Measurements from ENCODE around the gene HDAC1.
A peak's percentile ranks its signal among the peaks of the same experiment; 100 is the strongest.
"Not testable (repeated sequence)": the region's sequence is repeated elsewhere in the genome, so short reads cannot be mapped to it uniquely, and the experiment has no call there.

Gene HDAC1

DNA sequence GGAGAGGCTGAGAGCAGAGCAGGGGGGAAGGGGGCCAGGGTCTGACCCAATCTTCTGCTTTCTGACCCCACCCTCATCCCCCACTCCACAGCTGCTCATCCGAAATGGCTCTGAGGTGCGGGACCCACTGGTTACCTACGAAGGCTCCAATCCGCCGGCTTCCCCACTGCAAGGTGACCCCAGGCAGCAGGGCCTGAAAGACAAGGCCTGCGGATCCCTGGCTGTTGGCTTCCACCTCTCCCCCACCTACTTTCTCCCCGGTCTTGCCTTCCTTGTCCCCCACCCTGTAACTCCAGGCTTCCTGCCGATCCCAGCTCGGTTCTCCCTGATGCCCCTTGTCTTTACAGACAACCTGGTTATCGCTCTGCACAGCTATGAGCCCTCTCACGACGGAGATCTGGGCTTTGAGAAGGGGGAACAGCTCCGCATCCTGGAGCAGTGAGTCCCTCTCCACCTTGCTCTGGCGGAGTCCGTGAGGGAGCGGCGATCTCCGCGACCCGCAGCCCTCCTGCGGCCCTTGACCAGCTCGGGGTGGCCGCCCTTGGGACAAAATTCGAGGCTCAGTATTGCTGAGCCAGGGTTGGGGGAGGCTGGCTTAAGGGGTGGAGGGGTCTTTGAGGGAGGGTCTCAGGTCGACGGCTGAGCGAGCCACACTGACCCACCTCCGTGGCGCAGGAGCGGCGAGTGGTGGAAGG lies 17.1 kb upstream of the HDAC1 start:
- no peak for DNase-seq

DNA sequence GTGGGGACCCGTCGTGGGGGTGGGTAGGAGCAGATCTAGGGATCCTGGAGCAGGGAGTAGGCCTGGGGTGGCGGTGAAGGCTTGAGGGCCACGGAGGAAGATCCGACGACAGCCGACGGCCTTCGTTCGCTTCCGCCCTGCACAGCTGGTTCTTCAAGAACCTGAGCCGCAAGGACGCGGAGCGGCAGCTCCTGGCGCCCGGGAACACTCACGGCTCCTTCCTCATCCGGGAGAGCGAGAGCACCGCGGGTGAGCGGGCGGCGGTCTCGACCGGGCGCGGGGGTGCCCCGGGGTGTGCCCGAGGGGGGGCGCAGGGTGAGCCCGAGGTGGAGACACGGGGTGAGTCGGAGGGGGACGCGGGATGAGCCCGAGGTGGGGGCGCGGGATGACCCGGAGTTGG lies 16.5 kb upstream of the HDAC1 start:
- no peak for DNase-seq

DNA sequence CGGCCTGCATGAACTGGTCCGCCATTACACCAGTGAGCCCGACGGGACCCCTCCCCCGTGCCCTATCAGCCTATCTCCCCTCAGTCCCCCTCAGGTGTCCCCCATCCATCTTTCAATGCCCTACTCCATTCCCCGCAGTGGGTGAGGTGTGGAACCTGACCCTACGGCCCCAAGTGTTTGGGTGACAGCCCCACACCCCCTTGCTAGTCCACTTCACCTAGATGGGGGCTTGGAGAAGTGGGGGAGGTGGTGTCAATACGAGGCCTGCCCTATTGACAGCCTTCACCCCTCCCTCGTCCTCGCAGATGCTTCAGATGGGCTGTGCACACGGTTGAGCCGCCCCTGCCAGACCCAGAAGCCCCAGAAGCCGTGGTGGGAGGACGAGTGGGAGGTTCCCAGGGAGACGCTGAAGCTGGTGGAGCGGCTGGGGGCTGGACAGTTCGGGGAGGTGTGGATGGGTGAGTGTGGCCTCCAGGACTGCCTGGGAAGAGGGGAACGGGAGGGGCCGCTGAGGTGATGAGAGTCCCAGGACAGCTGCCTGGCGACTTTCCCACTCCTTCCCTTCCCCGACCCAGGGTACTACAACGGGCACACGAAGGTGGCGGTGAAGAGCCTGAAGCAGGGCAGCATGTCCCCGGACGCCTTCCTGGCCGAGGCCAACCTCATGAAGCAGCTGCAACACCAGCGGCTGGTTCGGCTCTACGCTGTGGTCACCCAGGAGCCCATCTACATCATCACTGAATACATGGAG lies 15.7 kb upstream of the HDAC1 start:
- DNase-seq = no peak

DNA sequence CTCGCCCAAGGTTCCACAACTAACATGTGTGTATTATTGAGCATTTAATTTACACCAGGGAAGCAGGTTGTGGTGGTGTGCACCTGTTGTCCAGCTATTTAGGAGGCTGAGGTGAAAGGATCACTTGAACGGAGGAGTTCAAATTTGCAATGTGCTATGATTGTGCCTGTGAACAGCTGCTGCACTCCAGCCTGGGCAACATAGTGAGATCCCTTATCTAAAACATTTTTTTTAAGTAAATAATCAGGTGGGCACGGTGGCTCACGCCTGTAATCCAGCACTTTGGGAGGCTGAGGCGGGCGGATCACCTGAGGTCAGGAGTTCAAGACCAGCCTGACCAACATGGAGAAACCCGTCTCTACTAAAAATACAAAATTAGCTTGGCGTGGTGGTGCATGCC lies 7.1 kb upstream of the HDAC1 start:
- DNase-seq = not testable (repeated sequence)

DNA sequence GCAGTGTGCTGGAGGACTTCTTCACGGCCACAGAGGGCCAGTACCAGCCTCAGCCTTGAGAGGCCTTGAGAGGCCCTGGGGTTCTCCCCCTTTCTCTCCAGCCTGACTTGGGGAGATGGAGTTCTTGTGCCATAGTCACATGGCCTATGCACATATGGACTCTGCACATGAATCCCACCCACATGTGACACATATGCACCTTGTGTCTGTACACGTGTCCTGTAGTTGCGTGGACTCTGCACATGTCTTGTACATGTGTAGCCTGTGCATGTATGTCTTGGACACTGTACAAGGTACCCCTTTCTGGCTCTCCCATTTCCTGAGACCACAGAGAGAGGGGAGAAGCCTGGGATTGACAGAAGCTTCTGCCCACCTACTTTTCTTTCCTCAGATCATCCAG lies 6.2 kb upstream of the HDAC1 start:
- no peak for DNase-seq

DNA sequence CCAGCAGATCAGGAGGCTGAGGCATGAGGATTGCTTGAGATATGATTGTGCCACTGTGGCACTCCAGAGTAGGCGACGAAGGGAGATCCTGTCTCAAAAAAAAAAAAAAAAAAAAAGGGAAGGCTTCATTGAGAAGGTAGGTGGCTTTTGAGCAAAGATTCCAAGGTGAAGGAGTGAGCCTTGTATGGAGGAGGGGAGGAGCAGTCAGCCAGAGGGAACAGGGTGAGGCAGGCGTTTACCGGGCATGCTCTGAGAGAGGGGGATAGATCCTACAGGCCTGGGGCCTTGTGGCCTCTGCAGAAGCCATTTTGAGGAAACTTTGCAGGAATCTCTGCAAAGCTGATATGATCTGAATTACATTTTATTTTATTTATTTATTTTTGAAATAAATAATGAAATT lies 5.1 kb upstream of the HDAC1 start:
- no peak for DNase-seq

DNA sequence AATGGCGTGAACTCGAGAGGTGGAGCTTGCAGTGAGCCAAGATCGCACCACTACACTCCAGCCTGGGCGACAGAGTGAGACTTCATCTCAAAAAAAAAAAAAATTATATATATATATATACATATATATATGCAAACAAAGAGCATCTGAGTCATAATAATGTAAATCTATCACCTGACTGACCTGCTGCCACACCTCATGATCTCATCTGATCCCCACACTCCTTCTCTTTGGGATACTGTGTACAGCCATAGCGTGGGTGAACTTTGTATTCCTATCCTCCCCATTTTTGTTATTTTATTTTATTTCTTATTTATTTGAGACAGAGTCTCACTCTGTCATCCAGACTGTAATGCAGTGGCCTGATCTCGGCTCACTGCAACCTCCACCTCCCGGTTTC lies 2.6 kb upstream of the HDAC1 start:
- no peak for DNase-seq

DNA sequence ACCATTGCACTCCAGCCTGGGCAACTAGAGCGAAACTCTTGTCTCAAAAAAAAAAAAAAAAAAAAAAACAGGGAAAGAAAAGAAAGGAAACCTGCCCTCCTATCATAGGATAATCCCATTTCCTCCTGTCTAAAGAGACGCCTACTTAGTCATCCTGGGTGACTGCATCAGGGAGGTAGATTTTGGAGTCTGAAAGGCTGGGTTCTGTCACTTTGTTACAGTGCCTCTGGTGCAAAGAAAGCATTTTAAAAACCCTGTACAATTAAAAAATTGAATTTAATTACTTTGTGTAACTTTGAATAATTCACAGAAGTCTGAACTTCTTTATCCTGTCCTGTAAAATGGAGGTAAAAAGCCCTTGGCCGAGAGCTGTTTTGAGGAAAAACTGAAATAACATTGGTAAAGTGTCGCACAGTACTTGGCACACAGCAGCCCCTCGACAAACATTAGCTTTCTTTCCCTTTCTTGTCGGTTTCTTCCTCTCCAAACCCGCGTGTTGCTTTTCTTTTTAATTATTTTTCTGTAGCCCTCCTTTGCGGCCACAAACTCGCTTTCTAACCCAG lies 657 bp upstream of the HDAC1 start:
- no peak for DNase-seq

DNA sequence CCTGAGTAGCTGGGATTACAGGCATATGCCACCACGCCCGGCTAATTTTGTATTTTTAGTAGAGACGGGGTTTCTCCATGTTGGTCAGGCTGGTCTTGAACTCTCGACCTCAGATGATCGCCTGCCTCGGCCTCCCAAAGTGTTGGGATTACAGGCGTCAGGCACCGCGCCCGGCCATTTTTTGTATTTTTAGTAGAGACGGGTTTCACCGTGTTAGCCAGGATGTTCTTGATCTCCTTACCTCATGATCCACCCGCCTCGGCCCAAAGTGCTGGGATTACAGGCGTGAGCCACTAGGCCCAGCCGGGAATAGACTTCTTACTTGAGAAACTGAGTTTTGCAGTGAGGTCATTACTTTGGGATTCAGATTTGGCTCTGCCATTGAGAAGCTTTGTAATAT lies 6.3 kb downstream of the HDAC1 start:
- not testable (repeated sequence) for DNase-seq

DNA sequence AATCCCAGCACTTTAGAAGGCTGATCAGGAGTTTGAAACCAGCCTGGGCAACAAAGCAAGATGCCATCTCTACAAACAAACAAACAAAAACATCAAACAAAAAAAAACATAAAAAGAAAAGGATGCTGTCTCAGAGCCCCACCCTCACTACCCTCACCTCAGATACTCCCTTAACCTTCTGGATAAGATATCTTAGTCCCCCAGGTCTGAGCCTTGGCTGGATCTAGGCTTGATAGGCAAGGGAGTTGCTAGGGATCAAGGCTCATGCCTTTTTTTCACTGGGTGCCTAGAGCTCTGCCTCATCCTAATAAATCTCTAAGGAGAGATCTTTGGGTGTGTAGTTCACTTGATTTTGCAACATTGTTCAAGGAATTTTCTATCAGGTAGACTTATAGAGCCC lies 7.4 kb downstream of the HDAC1 start:
- no peak for DNase-seq

DNA sequence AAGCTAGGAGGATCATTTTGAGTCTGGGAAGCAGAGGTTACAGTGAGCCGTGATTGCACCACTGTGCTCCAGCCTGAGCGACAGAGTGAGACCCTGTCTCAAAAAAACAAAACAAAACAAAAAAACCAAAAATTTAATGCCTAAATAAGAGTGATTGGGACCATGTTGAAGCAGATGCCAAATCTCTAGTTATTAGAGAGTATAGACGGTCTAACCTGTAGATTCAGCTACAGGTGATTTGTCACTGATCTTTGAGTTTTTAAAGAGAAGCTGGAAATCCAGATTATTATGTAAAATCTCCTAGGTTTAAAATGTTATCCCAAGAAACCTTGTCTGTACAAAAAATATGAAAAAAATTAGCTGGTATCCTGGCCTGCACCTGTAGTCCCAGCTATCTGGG lies 11.5 kb downstream of the HDAC1 start:
- DNase-seq = no peak

DNA sequence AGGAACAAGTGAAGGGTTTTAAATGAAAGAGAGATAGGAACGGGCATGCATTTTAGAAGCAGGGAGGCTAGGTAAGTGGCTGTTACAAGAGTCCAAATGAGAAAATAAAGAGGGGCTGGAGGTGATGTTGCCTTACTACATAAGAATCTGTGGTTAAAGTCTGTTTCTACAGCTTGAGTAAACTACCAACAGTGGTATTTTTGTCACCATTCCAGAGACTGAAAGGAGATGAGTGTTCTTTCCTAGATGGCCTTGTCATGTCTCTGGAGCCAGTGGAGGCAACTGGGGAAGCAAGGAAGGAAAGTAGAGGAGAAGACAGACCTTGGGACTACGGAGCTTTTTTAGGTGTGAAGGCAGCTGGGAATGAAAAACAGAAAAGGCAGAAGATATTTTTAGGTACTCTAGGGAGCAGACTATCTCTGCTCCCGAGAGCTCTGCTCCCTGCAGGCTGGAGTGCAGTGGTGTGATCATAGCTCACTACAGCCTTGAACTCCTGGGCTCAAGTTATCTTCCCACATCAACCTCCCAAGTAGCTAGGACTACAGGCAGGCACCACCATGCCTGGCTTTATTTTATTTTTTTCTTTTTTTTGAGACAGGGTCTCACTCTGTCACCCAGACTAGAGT lies 12.2 kb downstream of the HDAC1 start:
- no peak for DNase-seq

DNA sequence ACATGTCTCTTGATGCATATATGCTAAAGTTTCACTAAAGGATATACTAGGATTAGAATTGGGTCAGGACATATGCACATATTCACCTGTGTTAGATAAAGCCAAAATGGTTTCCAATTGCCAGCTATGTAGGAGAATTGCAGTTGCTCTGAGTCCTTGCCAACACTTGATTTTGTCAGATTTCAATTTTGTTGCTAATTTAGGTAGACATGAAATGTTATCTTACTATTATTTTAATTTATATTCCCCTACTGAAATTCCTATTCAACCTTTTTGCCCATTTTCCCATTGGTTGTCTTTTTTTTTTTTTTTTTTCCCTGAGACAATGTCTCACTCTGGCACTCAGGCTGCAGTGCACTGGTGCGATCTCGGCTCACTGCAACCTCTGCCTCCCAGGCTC lies 13.4 kb downstream of the HDAC1 start:
- no peak for DNase-seq

DNA sequence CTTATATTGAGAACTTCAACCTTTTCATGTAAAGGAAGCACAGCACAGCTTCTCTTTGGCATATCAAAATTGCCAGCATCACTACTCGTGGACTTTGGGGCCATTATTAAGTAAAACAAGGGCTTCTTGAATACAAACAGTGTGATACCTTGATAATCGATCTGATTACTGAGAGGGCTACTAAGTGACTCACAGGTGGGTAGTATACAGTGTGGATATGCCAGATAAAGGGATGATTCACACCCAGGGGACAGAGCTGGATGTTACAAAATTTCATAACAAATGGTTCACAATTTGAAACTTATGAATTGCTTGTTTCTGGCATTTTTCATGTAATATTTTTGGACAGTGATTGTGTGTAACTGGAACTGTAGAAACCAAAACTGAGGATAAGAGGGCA lies 15.4 kb downstream of the HDAC1 start:
- no peak for DNase-seq

DNA sequence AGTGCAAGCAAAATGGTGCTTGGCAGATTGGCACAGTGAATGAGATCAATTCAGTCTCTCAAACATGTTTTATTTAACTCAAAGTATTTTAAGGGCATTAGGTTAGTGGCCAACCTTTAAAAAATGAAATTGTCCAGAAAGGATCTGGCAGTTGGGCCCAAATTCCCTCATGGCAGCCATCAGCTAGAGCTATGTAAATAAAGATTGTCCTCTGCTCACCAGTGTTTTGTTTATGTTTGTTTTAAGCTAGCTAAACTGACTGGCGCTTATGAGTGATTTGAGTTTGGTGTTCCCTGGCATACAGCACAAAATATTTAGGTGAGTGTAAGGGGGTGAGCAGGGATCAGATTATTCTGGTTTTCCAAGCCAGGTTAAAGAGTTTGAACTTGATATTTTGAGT lies 18.1 kb downstream of the HDAC1 start:
- DNase-seq = no peak

DNA sequence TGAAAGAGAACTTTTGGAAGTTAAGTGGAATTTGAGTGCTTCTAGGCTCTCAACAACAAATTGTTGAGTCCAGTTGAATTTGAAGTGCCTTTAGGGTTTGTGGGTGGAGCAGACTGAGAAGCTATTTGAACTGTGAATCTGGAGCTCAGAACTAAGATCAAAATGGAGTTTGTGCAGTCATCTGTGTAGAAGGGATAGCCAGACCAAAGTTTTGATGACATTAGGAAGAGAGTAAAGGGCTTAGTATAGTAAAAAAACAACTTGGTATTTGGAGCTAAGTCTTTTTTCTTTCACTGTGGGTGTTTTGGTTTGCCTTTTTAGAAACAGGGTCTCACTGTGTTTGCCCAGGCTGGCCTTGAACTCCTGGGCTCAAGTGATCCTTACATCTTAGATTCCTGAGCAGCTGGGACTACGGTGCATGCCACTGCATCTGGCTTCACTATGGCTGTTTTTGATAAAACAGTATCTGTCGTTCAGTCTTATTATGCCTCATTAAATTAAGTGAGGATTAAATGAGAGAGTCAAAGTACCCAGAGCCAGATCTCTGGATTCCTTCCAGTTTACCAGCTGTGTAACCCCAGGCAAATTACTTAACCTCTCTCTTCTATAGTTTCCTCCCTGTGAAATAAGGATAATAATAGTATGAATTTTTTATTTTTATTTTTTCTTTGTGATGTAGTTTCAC lies 20.0 kb downstream of the HDAC1 start:
- no peak for DNase-seq

DNA sequence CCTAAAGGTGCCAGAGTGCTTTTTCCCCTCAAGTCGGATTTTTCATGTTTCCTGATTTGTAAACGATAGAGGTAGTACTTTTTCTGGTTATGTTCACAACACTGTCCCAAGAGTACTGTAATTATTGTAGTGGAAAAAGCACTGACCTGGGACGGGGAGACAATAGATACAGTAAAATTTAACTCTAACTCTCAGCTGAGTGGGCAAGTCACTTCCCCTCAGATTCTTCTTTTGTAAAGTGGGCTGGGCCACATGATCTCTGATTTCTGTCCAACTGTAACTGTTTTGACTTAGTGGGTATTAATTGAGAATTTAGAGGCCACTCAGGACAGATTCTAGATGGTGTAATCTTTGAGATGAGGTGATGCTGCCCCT lies 25.0 kb downstream of the HDAC1 start:
- DNase-seq = no peak

DNA sequence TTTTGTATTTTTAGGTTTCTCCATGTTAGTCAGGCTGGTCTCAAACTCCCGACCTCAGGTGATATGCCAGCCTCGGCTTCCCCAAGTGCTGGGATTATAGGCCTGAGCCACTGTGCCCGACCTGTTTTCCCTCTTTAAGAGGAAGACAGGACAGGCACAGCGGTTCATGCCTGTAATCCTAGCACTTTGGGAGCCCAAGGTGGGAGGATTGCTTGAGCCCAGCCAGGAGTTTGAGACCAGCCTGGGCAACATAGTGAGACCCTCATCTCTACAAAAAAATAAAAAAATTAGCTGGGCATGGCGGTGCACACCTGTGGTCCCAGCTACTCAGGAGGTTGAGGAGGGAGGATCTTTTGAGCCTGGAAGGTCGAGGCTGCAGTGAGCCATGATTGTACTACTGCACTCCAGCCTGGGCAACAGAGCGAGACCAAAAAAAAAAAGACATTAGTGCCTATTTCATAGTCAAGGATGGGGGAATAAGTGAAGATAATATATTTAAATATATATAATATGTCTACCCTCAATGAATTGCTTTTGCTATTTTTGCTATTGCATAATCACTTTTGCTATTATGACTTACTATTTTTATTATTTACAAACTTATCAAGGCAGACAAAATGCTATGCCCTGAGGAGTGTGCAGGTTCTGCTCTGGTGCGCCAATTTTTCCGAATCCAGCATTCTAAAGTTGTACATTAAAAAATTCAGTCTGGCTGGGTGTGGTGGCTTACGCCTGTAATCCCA lies 26.4 kb downstream of the HDAC1 start:
- DNase-seq = no peak

DNA sequence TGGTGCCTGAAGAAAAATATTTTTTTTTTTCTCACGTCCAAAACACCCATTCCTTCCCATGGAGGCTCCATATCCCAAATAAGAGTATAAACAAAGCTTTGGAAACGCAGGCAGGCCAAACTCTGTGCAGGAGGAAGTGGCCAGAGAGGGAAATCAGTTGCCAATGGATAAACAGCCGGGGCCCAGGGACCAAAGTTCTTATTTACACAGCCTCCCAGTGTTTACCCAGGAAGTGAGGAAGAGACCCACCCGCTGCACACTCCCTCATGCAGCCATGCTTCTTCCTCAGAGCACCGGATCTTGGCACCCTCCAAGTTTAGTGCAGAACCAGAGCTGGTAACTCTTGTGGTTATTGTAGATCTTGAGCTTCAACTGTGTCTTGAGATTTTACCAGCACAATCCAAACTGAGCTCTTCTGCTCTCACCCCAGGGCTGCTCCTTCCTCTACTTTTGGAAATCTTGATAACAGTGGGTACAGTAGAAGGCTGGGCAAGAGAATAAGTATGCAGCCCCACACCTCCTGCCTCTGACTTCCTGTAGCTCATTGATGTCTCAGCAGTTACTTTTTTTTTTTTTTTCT lies 29.9 kb downstream of the HDAC1 start:
- peak in 2 of 5 experiments; percentile 49 to 90 for DNase-seq

DNA sequence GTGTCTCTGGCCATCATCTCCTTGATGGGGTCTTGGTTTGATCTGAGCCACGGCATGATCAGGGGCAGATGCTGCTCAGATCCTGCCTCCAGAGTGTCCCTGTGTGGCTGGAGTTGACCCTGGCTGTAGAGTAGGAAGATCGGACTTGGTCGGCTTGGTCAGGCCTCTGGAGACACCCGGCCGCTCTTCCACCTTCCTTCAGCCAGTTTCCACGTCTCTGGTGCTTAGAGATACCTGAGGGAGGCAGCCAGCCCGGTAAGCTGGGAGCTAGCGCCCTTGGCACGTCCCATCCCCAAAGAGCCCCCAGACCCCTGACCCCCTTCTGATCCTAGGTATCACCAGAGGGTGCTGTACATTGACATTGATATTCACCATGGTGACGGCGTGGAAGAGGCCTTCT lies 35.3 kb downstream of the HDAC1 start:
- no peak for DNase-seq

DNA sequence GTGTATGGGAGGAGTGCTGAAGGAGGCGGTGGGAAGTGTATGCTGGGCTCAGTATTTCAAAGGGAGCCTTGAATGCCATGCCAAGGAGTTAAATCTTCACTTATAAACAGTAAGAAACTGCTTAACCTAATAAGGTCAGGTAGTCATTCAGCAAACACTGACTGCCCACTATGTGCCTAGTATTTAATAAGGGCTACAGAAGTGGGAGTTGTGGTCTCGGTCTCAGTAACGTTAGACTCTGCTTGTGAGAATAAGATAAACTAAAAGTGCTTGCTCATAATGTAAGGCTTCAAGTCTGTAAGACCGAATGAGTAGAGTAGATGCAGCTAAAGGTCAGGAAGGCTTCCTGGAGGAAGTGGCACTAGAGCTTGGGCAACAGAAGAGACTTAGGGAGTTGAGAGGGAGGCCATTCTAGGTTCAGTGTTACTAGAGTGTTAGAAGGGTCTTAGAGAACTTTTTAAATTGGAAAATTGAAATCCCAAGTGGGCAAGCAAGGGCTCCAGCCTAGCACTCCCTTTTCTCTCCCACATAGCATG lies 38.1 kb downstream of the HDAC1 start:
- DNase-seq = no peak

All from T-helper 2 cell (primary cell).